GM21723 (cell line): ENCODE results near the gene PCYOX1L.
"Not testable (repeated sequence)": the region's sequence is repeated elsewhere in the genome, so short reads cannot be mapped to it uniquely, and the experiment has no call there.

Source experiments
- ATAC-seq: cut with Tn5 transposase; IDR thresholded peaks from one replicate; pipeline ENCODE4 v1.9.1; 2021; ENCODE audit warnings: mild to moderate bottlenecking, moderate library complexity; ENCODE audit not compliant: unreplicated experiment

PCYOX1L gene

DNA sequence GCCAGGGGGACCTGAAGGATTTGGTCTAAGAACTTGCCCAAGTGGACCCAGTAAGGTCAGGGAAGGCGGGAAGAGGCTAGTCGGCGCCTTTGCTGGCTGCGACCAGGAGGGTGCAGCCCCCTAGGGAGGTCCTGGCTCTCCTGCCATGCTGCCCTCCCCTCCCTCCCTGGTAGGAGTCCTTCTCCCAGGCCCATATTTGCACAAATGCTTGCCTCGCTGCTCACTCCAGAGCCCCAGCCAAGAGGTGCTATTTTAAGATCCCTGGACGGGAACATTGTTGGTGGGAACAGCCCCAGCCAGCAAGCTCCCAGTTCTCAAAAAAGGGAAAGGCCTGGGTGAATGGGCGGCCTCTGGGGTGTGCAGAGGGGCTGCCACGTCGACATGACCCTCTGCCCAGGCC lies 25.6 kb downstream of the PCYOX1L start:
- ATAC-seq: no peak

- ATAC-seq: no peak
These were observed 28.3 kb downstream of the PCYOX1L start for GRCh38 chr5:149386166-149386565.

DNA sequence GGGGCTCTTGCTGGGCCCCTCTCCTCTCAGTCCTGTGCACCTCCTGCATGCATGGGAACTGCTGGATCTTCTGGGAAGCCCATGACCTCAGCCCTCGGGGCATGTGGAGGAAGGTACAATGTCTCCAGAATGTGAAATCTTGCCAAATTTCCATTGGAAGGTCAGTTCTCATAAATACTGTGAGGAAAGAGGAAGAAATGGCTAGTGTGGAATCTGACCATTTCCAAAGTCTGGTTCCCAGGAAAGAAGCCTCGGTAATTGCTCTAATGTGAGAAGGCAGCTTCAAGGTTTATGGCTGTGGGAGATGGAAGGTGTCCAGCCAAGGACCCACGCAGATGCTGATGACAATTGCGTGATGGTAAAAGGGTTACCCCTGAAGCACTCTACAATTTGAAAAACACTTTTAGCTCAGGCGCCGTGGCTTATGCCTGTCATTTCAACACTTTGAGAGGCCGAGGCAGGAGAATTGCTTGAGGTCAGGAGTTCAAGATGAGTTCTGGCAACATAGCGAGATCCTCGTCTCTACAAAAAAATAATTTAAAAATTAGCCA lies 29.3 kb downstream of the PCYOX1L start:
- no peak for ATAC-seq

DNA sequence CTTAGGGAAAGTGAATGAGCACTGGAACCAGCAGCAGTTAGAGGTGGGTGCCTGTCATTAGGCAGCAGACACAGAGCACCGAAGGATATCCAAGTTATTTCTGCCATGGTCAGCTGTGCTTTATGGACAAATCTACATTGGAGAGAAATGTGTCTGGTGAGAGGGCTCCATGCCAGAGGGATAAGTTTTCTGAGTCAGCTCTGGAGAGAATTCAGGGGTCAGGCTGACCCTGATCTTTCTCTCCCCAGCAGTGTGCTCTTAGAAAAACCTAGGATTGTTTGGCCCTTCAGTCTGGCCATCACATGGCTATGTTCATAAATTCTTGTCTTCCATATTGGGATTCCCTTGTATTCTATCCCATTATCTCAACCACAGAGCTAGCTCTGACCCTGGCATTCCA lies 30.1 kb downstream of the PCYOX1L start:
- no peak for ATAC-seq

GRCh38 chr5:149388498-149389190 lies 30.8 kb downstream of the PCYOX1L start:
- ATAC-seq: no peak

DNA sequence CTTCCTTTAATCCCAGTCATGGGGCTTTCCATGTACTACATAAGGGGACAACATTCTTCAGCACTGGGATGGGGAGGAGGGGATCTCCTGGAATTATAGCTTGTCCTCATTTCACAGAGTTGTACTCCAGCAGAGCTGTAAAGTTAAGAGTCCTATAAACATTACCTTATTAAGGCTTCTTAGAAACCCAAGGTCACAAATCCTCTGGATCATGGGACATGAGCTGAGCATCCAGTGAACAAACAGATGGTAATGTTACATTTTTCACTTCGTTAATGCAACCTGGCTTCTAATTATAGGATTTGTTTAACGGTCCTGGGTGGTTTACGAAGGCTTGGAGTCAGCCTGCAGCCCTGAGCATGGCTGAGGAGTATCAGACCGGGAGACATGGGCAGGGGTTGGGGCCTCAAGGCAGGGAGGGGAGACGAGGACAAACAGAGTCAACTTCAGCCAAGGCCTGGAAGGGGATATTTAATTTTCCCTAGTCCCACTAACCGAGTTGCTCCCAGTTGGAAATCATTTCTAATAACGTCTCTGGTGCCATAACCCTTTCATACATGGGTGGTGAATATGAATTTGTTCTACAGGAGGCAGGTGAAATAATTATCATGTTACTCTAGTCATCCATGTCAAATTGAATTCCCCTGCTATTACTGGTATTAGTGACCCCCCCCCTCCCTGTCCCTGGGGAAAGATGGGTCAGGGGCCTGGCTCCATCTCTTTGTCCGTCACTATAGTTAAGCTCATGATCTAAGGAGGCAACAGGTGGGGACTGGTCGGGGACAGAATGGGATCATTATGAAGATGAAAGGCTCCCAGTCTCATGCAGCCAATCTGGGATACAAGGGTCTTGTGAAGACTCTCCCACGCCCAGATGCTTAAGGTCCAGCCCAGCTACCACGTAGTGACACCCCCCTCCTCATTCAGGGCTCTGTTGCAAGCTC lies 32.0 kb downstream of the PCYOX1L start:
- no peak for ATAC-seq

GRCh38 chr5:149391076-149391475 lies 33.2 kb downstream of the PCYOX1L start:
- ATAC-seq: not testable (repeated sequence)

DNA sequence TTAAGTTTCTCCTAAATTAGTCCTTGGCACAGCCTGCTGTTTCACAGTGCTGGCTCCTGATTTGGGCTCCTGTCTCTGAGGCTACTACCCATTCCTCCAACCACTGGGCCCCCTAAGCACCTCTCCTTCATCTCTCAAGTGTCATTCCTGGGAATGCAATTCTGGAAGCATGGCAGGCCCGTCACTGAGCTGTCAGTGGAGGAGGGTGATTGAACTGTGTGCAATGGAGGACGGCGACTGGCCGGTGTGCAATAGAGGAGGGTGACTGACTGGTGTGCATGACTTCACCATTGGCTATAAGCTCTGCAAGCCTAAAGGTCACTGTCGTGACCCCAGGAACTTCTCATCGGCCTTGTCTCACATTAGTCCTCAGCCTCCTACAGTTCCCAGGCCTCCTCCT lies 33.7 kb downstream of the PCYOX1L start:
- ATAC-seq: no peak

- ATAC-seq: no peak
These were observed 34.9 kb downstream of the PCYOX1L start for GRCh38 chr5:149392718-149393117.

- not testable (repeated sequence) for ATAC-seq
These were observed 37.1 kb downstream of the PCYOX1L start for GRCh38 chr5:149394996-149395395.

DNA sequence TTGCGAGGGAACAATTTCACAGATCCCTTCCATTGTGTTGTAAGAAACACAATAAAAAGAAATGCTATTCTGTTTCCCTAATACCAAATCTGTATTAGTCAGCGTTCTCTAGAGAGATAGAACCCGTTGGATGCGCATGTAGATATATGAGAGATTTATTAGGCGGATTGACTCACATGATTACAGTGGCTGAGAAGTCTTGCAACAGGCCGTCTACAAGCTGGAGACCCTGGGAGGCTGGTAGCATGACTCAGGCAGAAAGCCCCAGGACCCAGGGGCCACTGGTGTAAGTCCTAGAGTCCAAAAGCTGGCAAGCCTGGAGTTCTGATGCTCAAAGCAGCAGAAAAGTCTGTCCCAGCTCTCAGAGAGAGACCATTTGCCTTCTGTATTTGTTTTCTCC lies 39.7 kb downstream of the PCYOX1L start:
- no peak for ATAC-seq

DNA sequence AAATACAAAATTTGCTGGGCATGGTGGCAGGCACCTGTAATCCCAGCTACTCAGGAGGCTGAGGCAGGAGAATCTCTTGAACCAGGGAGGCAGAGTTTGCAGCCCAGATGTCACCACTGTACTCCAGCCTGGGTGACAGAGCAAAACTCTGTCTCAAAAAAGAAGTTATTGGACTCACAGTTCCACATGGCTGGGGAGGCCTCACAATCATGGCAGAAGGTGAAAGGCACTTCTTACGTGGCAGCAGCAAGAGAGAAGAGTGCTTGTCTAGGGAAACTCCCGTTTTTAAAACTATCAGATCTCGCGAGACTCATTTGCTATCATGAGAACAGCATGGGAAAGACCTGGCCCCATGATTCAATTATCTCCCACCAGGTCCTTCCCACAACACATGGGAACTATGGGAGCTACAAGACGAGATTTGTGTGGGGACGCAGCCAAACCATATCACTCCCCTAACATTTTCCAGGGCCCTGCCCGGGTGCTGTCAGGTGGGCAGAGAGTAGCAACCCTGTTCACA lies 41.0 kb downstream of the PCYOX1L start:
- not testable (repeated sequence) for ATAC-seq

- no peak for ATAC-seq
These were observed 41.9 kb downstream of the PCYOX1L start for GRCh38 chr5:149399775-149400174.

DNA sequence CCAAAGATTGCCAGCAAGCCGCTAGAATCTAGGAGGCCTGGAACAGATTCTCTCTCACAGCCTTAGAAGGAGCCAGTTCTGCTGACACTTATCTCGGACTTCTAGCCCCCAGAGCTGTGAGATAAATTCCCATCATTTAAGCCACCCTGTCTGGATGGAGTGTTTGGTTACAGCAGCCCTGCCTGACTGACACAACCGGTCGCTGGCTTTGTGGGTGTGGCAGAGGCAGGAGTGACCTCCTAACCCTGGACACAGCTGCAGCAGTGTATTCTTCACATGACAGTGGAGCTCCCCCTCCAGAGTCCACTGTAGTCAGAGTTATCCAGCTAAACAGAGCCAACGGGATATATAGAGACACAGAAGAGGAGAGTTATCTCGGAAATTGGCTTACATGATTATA lies 42.5 kb downstream of the PCYOX1L start:
- ATAC-seq: no peak

DNA sequence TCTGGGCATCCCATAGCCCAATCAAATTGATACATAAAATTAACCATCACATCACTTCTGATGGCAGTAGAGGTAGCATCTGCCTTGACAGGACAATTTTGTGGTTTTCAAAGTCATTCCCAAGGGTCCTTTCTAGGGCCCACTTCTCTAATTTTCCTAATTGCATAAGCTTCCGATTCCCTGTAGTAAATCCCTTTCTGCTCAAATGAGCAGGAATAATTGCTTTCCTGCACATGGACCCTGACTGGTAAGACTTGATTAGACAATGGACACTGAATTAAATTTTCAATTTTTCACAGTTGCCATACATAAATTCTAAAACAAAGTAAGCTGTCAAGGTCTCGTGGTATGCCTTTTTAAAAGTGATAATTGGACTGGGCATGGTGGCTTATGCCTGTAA lies 43.2 kb downstream of the PCYOX1L start:
- no peak for ATAC-seq

DNA sequence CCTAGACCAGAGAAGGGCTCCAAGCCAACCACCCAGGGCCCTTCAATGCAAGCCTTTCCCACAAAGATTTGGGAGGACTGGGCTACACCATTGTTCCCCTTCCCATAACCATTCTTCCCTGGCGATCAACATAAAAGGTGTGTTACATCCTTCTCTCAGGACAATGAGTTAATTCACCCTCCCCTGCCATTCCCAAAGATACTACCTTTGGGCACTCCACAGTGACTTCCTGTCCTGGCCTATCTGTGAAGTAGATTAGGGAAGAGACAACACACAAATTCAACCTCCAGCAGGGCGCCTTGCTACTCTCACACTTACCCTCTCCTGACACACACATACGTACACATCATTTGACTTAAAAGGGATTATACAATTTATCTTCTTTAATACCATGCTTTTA lies 44.4 kb downstream of the PCYOX1L start:
- no peak for ATAC-seq

DNA sequence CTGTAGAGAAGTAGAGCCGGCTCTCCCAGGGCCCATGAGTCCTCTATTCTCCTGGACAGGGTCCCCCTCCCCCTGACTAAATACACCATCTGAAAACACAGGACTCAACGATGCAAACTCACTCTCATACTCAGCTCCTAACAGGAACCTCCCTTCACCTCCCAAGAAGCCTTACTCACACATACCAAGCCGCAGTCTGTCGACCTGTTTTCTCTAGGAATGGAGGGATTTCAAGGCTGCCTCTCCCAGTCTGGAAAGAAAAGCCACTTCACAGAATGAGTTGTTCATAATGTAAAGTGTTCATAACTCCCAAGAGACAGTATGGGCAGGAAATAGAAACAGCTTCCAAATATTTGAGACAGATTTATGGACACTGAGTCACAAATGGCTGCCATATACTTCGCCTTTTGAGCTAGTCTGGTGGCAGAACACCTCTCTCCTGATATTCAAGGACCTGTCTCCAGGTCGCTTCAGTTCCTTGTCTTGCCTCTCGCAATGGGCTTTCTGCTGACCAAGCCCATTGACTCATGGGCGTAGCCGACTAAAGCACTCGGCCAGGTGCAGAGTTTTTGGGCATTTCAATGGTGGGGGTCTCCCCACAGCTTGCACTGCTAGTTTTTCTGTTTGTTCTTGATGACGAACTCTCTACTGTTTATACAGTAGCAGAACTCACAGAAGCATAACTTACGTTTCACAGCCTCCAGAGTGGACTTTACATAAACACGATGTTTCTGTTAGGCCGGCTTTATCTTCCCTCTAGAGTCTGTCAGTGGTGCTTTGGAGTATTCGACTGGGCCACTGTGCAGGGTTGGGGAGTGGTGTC lies 46.3 kb downstream of the PCYOX1L start:
- no peak for ATAC-seq

DNA sequence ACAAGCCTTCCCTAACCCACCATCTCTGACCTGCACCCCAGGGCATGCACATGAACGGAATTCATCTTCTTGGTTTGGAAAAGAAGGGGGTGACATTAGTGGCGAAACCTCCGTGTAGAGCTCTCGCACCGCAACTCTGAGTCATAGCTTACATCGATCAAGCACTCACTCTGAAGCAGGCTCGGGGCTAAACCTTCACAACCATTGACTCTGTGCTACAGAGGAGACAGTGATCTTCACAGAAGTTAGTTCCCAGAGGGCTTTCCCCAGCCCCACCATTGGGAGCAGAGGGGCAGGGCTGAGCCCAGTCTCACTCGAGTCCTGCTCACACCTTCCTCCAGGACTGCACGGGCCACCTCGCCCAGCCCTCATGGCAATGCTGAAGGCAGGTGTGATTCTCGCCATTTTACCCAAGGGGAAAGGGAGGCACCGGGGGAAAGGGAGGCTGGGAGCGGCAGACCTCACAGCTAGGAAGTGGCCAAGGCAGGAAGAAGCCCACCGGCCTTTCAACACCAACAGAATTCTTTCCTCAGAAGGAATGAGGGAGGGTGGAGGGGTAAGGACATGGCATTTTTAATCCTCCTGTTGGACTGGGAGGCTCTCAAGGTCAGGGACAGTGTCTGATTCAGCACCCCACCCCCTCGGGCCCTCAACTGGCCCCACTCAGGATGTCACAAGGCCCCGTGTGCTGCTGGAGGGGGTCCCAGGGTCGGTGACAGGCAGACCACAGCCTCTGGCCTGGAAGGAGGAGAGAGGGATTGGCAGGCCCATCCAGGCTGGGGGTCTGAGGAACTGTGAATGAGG lies 47.1 kb downstream of the PCYOX1L start:
- ATAC-seq: no peak

DNA sequence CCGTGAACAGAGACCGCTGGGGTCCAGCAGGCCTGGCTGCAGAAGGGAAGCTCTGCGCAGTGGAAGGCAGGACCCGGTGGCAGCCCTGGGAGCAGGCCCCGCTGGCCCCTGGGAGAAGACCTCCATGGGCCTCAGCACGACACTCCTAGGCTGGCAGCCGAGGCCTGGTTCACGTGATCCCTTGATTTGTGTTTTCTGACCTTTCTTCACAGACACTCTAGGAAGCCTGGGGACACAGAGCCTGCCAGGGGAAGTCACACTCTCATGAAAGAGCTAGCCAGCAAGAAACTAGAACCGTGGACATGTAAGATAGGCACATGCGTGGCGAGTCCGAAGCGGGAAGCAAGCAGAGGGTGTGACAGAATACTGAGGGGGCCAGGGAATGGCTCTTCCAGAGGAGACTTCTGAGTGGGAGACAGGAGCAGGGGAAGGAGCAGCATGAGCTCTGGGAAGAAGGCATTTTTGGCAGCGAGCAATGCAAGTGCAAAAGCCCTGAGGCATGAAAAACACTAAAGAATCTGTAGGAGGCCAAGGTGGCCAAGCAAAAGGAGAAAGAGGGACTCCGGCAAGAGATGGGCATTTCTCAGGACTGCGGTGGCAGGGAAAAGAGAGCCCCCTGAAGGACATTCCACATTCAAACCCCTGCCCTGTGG lies 47.8 kb downstream of the PCYOX1L start:
- no peak for ATAC-seq
